Measurements from ENCODE around the gene ZNF12.

The ZNF12 gene

DNA sequence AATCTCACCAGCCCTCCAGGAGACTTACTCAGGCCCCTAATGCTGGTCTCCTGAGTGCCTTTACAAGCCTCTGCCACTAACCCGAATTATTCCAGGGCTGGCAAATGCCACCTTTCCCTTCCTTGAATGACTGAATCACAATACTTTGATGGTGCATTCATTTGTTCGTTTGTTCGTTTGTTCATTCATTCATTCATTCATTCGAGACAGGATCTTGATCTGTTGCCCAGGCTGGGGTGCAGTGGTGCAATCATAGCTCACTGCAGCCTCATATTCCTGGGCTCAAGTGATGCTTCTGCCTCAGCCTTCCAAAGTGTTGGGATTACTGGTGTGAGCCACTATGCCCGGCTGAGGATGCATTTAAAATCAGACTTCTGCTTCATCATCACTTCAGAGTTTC lies 6.0 kb downstream of the ZNF12 start:
- no peak for TF ChIP-seq CTCF (conservative IDR thresholded peaks at IDR 0.05; ENCODE audit: low read depth, low read length)
- Histone ChIP-seq H3K4me1 (ENCODE audit: low read depth, poor library complexity, severe bottlenecking) (peaks cover 8% of the 10 kb centered on the region), H3K4me2 (no peak overlapping the region), H4K20me1 (ENCODE audit: insufficient read depth) (no peaks in the 10 kb centered on the region), H3K79me2 (ENCODE audit: insufficient read depth, low read depth) (peaks cover 40% of the 10 kb centered on the region), H2AFZ (ENCODE audit: low read depth) (no peak overlapping the region), H3K27me3 (ENCODE audit: insufficient read depth, low read depth) (no peaks in the 10 kb centered on the region), H3K4me3 (IDR thresholded peaks at IDR 0.05; ENCODE audit: insufficient read depth, low read depth, low read length) (no peak overlapping the region), H3K36me3 (ENCODE audit: insufficient read depth) (peaks cover 33% of the 10 kb centered on the region; the same call in 1 of the 2 replicates), H3K27ac (no peak overlapping the region), H3K9ac (no peak overlapping the region)

DNA sequence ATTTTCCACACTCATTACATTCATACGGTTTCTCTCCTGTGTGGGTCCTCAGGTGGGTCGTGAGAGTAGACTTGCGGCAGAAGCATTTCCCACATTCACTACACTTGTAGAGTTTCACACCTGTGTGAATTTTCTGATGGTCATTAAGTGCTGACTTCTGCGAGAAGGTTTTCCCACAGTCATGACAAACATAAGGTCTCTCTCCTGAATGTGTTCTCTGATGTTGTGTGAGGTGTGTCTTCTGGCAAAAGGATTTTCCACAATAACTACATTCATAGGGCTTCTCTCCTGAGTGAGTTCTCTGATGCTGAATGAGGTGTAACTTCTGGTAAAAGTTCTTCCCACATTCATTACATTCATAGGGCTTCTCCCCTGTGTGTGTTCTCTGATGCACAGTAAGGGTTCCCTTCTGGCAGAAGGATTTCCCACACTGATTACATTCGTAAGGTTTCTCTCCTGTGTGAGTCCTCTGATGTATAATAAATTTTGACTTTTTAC lies 15.1 kb downstream of the ZNF12 start:
- H3K4me3 ChIP-seq (IDR thresholded peaks at IDR 0.05; ENCODE audit: insufficient read depth, low read depth, low read length): no peak overlapping the region
- no peak overlapping the region for H2AFZ ChIP-seq (ENCODE audit: low read depth)
- H3K36me3 ChIP-seq (ENCODE audit: insufficient read depth): peaks cover 65% of the 10 kb centered on the region; the same call in 1 of the 2 replicates
- no peak overlapping the region for H3K27ac ChIP-seq
- H3K27me3 ChIP-seq (ENCODE audit: insufficient read depth, low read depth): no peaks in the 10 kb centered on the region
- H3K79me2 ChIP-seq (ENCODE audit: insufficient read depth, low read depth): no peaks in the 10 kb centered on the region
- H3K4me1 ChIP-seq (ENCODE audit: low read depth, poor library complexity, severe bottlenecking): no peaks in the 10 kb centered on the region
- no peaks in the 10 kb centered on the region for H4K20me1 ChIP-seq (ENCODE audit: insufficient read depth)
- no peak overlapping the region for H3K4me2 ChIP-seq
- no peak for TF ChIP-seq CTCF (conservative IDR thresholded peaks at IDR 0.05; ENCODE audit: low read depth, low read length)
- H3K9ac ChIP-seq: no peak overlapping the region

GRCh38 chr7:6691103-6691502 lies 15.6 kb downstream of the ZNF12 start:
- Histone ChIP-seq H3K4me3 (IDR thresholded peaks at IDR 0.05; ENCODE audit: insufficient read depth, low read depth, low read length) (no peak overlapping the region), H3K27ac (no peak overlapping the region), H3K9ac (no peak overlapping the region), H3K36me3 (ENCODE audit: insufficient read depth) (peaks cover 60% of the 10 kb centered on the region; the same call in 1 of the 2 replicates), H3K27me3 (ENCODE audit: insufficient read depth, low read depth) (no peaks in the 10 kb centered on the region), H2AFZ (ENCODE audit: low read depth) (no peak overlapping the region), H3K4me2 (no peak overlapping the region), H3K79me2 (ENCODE audit: insufficient read depth, low read depth) (no peaks in the 10 kb centered on the region), H4K20me1 (ENCODE audit: insufficient read depth) (no peaks in the 10 kb centered on the region), H3K4me1 (ENCODE audit: low read depth, poor library complexity, severe bottlenecking) (no peaks in the 10 kb centered on the region)
- TF ChIP-seq CTCF (conservative IDR thresholded peaks at IDR 0.05; ENCODE audit: low read depth, low read length): no peak

DNA sequence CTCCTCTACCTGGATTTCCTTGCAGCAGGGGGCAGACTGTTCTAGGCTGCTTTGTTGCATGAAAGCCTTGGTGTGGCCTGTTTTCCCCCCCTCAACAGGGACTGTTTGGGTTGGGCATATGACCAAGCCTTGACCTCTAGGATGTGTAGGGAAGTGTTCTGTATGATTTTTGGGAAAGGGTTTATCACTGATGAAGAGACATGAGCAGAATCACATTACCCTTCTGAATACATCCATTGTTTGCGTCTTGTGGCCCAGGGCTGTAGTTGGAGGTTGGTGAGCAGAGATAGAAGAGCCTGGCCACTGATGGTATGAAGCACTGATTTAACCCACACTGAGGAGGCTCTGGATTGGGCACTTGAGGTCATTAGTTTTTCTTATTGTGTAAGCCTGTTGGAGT lies 26.6 kb downstream of the ZNF12 start:
- Histone ChIP-seq H3K79me2 (ENCODE audit: insufficient read depth, low read depth) (no peaks in the 10 kb centered on the region), H3K4me3 (IDR thresholded peaks at IDR 0.05; ENCODE audit: insufficient read depth, low read depth, low read length) (no peak overlapping the region), H2AFZ (ENCODE audit: low read depth) (no peak overlapping the region), H3K36me3 (ENCODE audit: insufficient read depth) (no peaks in the 10 kb centered on the region), H3K9ac (no peak overlapping the region), H3K4me1 (ENCODE audit: low read depth, poor library complexity, severe bottlenecking) (no peaks in the 10 kb centered on the region), H4K20me1 (ENCODE audit: insufficient read depth) (no peaks in the 10 kb centered on the region), H3K27me3 (ENCODE audit: insufficient read depth, low read depth) (no peaks in the 10 kb centered on the region), H3K27ac (no peak overlapping the region), H3K4me2 (no peak overlapping the region)
- TF ChIP-seq CTCF (conservative IDR thresholded peaks at IDR 0.05; ENCODE audit: low read depth, low read length): no peak
